GM19238 (cell line): ENCODE measurements around the gene S100A11.

ENCODE experiments used
- DNase-seq: peaks from one replicate; pipeline ENCODE4 v3.0.0; 2011; ENCODE audit warnings: low spot score; ENCODE audit not compliant: insufficient read length

S100A11 gene

DNA sequence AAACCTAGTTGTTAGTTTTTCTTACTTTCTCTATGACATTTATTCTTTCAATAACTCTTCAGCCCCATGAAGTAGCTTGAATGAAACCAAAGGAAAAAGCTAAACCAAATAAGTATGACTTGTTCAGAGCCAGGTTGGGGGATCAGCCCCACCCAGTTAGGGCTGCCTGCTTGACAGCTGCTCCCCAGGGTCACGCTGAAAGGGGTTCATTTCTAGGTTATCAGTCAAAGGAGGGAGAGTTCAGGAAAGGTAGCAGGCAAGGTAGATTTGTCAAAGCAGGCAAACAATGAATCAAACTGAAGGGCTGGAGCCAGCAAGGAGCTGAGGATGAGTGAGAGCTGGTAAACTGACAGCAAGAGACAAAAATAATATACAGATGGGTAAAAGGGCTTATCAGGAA is 3.1 kb upstream of the S100A11 start:
- no peak for DNase-seq

DNA sequence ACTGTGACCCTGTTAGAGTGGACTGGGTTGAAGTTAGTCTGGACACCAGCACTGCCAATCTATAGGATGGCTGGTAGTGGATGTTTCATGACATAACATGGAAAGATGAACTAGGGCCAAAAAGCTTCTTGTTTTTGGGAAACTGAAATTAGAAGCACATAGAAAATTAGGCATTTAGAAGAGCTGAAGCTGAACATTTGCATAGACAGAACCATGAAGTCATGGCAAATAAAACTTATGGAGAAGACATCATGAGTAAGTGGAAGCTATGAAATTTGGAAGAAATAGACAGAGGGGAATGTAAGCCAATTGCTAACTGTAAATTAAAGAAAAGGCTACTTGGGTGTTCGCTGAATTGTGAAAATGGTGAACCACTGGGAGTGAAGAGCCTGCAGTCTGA is 2.7 kb upstream of the S100A11 start:
- no peak for DNase-seq

DNA sequence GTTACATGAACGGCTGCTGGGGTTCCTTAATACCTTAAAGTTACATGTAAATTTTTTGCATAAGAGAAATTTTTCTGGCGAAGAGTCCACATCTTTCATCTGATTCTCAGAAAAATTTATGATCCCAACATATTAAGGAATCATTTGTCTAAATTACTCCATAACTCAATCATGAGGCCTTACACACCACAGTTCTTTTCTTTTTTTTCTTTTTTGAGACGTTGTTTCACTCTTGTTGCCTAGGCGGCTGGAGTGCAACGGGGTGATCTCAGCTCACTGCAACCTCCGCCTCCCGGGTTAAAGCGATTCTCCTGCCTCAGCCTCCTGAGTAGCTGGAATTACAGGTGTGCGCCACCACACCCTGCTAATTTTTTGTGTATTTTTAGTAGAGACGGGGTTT is 2.1 kb upstream of the S100A11 start:
- DNase-seq = no peak

DNA sequence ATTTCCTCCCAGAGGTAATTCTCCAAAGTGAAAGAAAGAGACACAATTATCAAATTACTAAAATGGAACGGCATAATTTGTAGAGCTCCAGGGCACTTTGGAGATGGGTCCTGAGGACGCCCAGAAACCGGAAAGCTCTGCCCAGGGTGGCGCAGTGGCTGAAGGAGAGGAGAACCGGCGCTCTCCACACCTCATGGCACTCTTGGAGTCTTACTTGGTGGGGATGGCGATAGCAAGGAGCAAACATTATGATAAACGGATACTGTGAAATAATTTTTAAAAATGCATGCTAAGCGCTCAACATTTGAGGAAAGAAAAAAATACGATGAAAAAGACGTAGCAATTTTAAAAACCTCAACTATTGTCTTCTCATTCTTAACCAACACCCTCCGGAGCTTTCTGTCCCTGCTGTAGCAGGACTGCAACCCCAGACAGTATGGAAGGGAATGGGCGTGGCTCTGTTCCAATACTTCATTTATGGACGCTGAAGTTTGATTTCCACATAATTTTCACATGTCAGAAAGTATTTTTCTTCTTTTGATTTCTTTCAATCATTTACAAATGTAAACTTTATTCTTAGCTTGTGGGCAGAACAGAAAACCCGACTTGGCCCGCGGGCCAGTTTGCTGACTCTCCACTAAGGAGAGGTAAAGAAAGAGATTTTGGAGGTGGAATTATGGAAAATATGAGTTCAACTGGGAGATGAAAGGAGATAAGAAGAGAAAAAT is 1.1 kb downstream of the S100A11 start:
- no peak for DNase-seq

DNA sequence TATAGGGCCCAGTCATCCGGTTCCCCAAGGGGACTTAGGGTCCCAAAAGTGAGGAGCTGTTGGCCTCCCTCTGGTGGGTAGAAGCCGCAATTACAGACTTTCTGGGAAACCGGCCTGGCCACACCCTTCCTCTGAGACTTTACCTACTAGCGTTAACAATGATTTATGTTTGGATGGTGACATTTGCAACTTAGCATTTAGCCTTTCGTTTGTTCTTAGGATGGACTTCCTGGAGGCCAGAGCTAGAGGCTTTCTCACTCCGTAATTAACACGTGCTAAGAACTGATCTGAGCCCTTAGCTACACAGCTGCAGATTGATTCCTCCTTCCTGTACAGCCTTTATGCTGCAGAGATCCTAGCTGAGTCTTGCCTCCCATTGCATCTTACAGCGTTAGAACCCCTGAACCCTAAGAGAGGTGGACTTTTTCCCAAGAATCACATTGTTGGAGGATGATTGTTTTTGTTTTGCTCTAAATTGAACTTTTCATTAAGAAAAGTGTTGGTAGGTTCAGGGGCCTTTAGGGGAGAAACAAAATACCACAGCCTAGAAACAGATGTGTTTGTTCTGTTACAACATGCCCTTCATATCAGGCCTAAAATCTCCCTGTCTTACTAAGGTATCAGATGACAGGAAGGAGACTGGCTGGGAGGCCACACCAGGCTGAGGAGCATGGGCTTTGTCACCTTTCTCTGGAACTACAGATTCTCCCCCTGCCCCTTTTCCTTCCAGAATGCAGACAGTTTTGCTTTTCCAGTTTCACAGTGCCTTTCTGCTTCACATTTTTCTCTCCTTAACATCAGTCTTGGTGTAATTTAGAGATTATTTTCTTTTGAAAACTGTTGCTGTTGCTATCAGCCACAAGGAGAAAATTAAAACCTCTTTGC is 1.9 kb downstream of the S100A11 start:
- peak; percentile 66 for DNase-seq

DNA sequence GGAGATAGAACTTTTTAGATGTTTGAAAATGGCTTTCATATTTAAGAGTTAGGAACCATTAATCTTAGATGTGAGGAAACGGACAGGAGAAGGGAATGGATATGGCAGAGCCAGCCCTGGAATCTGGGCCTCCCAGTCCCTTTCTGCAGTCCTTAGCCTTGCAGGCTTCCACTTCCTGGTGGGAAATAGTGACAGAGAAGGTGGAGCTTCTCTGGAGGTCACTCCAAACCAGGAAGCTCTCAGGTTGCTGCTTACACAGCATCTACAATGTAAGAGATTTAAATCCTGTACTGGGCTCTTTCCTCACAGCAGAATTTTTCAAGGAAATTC is 2.5 kb downstream of the S100A11 start:
- no peak for DNase-seq

DNA sequence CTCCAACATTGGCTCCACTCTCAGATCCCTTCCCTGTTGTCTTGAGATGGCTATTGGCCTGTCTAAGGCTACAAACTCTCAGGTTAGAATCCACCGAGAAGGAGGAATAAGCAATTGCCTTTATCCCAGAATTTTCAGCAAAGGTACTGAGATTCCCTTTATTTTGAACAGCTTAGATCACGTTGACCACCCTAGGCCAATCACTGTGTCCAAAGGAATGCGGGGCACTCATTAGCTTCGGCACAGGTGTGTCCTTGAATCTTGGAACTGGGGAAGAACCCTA is 6.9 kb downstream of the S100A11 start:
- no peak for DNase-seq

DNA sequence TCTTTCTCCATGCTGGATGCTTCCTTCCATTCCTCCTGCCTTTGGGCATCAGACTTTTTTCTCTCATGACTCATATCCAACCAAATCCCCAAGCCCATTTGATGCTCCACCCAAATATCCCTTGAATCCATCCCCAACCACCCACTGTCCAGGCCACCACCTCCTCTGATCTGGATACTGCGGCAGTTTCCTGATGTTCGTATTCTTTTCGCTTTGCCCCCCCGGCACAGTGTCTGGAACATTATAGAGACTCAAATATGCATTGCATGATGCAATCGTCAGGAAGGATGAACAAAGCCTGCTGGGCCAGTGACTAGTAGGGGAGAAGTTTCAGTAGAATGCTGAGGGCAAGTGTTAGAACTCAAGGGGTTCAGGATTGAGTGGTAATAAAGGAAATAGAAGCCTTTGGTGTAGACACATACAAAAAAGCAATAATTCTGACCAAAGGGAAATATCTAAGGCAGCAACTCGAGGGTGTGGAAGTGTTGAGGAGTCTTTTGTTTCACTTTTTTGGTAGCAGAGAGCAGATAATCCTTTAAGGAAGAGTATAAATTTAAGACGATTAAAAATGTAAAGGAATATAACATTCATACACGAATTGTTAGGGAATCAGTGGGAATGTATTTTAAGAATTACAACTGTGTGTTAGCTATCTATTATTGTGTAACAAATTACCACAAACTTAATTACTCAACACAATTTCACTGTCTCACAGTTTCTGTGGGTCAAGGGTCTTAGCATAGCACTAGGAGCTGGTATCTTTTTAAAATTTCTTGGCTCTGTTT is 7.5 kb downstream of the S100A11 start:
- no peak for DNase-seq

DNA sequence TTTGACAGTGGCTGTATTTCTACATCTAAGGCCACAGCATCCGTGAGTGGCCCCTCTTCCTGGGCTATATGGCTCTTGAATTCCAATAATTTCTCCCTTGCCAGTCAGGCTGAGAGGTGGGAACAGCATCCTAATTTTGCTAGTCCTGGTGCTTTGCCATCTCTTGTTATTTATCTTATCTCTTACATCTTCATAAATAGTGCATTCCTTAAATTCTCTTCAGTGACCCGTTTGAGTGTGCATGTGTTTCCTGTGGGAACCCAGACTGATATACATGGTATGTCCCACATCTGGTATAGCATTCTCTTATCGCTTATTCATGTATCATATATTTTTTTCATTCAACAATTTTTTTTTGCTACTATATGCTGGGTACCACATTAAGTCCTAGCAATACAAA is 9.9 kb downstream of the S100A11 start:
- no peak for DNase-seq

DNA sequence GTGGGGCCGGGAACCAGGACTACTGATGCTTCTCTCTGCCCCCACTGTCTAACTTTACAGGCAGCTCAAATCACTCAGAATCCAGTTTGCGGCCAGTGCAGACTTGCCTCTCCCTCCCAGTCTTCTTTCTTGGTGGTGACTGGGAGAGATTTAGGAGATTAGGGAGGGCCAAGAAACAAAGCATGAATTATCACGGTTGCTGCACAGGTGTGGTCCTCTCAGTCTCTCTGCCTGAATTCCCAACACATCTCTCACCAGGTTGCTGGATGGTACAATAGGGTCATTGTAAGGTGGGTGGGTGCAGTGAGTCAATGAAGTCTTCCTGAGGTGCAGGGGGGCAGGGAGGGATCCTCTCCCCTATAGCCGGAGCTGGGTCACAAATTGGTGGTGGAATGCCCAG is 12.6 kb downstream of the S100A11 start:
- DNase-seq = no peak

DNA sequence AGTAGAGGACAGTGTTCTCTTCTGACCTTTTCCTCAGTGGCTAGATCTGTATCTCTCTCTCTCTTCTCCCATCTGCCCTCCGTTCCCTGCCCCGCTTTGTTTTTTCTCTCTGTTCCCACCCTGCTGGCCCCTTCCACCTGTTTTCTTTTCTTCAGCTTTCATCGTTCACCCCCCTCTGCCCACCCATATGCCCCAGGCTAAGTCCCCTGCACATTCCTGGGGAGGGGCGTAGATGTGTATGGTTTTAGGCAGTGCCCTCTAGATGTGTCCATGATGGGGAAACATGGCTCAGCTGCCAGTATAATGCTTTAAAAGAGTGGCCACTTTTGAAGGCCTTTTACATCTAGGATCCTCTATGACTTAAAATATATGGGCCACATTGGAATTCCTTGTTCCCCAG is 13.6 kb downstream of the S100A11 start:
- DNase-seq = no peak

DNA sequence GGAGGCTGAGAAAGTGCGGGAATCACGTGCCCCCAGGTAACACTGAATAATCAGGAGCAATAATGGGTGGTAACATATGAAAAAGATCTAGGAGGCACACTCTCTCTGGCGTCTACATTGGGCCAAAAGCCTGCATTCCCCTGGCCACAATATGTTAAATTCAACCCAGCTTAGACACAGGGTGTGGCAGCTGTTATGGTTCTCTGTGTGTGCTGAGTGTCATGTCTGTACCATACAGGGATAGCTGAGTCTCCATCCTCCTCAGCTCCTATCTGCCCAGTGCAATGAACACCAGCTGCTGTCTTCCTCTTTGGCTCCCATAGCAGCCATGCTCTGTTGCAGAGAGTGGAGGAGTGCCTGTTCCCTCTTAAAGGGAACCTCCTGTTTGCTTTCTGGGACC is 14.3 kb downstream of the S100A11 start:
- no peak for DNase-seq

DNA sequence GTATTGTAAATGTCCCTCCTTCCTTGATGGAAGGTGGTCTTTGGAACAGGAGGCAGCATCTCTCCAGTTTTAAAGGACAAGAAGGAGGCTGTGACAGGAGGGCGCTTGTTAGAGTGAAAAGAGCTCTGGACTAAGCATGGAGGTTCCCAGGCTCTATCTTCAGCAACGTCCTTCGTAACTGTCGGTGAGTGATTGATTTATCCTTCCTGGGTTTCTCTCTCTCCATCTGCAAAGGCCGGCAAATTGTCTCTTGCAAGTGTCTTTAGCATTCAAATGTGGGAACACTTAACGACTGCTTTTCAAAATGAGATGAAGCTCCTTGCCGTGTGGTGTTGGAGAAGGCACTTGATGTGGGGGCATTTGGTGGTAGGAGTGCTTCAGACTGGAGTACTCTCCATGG is 15.2 kb downstream of the S100A11 start:
- no peak for DNase-seq

DNA sequence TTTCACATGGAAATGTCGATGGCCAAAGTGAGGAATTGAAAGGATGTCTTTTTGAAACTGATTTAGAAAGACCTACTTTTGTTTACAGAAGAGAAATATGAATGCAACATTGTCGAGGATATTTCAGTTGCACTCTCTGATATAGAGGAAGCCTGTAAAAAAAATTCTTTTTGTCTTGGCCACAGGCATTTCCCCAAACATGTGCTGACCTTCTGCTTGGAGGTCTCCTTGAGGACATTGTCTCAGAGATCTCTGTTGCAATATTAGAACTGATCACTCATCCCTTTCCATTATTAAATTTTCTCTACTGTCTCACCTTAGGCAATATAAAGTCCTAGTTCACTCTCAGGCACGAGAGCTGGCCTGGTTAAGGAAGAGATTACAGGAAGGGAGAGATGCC is 16.0 kb downstream of the S100A11 start:
- no peak for DNase-seq

DNA sequence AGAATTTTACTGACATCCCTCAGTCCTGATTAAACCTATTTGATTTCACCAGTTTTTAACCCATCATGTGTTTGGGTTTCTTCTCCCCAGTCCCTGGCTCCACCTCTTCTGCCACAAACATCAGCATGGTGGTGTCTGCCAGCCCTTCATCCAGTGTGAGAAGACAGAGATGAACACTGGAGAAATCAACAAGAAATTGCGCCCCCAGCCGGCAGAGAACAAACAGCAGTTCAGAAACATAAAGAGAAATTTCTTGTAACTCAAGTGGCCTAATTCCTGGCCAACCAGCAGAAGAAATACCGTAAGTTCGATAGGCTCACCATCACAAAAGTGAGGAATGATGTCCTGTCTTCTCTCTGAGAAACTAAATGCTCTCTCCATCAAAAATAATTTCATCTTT is 18.3 kb downstream of the S100A11 start:
- DNase-seq = no peak

DNA sequence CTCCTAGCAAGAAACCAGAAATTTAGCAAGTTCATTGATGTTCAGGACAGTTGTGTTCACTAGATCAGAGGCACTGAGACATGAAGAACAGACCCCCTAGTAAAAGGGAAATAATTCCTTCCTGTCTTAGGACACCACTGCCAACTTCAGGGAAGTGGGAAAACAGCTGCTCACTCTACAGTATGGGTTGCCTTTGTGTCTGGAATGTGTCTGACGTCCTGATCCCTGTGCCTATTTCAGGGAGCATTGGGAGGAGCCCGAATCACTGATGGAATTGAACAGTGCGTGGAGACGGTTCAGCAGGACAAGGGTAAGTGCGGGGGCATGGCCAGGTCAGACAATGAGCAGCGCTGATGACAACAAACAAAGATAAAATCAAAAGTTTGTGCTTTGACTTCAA is 21.0 kb downstream of the S100A11 start:
- DNase-seq = no peak

DNA sequence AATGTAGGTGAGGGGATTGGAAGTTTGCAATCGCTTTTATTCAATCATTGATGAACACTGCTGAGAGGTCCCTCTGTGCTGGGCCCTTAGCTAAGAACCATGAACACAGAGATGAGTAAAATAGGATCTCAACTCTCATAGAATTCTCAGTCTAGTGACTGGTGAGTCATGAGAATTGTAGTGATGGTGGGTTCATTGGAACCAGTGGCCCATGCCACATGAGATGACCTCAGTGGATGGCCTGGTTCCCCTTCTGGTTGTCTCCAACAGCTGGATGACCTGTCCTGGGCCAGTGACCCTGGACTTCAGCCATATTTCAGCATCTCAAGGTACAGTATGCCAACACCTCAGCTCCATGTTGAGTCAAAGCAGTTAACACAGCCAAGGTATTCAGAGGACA is 21.9 kb downstream of the S100A11 start:
- DNase-seq = no peak

DNA sequence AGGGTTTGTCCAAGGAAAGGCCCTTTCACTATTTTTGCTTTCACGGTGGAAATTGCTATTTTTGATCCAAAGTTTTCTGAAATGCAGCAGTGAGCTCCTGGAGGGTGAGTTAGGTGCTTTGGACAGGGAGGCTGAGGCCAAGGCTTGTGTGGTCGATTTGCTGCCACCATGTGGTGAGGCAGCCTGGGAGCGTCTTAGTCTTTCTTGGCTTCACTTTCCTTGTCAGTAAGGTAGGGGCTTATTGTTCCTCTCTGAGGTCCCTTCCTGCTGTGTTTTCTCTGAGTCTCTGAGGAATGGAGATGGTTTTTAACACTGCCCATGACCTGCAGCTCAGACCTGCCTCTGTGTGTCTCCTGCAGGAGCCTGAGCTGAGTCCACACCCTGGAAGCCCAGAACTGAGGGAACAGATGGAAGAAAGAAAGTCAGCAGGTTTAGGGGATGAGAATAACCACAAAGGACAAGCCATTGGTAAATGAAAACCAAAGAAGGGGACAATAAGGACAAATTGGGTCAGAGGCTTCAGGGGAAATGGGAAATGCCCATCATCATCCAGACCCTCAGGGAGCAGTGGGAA is 23.1 kb downstream of the S100A11 start:
- no peak for DNase-seq

DNA sequence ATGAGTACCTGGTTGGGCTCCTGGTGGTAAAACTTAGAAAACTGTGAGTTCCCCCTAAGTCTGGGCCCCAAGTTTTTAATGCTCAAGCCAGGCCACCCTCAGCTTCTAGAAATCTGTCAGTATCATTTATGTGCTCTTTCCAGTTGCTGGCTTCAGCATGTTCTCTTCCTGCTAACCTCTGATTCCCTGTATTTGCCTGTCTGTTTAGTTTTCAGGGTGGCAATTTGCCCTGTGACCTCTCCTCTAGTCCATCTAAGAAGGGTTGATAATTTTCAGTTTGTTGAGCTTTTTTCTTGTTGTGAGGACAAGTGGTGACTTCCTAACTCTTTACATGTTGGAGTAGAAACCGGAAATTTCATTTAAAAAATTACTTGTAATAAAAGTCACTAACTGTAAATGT is 27.1 kb downstream of the S100A11 start:
- DNase-seq = no peak

DNA sequence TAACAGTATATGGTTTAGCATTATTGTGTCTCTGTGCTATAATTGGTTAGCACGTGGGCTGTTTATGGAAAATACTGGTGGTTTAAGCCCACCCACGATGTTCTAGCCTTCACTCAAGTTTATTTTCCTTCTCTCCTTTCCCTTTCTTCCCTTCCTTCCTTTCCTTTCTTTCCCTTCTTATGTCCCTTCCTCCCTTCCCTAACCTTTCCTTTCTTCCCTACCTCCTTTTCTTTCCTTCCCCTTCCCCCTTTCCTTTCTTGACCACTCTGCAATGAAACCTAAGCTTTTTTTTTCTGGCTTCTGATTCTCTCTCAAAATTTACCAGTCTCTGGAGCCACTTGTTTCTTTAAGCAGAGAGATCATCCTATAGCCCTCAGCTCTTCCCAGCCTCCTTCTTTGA is 29.8 kb downstream of the S100A11 start:
- DNase-seq = no peak

DNA sequence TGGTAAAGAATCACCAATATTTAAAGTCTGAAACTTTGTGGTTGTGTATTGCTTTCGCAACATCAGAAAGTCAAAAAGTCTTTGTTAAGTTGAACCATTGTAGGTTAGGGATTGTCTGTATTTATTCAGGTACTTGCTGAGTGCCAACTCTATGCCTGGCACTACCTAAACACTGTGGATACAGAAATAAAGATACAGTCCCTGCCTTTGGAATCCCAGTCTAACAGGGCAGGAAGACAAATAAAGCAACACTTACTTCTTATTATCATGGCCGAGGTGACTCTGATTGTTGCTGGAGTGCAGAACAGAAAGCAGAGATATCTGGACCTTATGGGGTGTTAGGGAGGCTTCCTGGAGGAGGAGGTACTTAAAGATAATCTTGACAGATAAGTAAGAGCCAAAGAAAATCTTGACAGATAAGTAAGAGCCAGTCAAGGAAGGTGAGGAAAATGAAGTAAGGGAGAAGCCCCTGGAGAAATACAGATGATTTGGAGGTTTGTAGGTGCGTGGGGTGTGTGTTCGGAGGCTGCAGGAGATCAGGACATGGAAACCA is 31.4 kb downstream of the S100A11 start:
- DNase-seq = no peak
